ENCODE results near the gene SLC25A19.
A peak's percentile ranks its signal among the peaks of the same experiment; 100 is the strongest.
"Not testable (repeated sequence)": the region's sequence is repeated elsewhere in the genome, so short reads cannot be mapped to it uniquely, and the experiment has no call there.

SLC25A19 gene

DNA sequence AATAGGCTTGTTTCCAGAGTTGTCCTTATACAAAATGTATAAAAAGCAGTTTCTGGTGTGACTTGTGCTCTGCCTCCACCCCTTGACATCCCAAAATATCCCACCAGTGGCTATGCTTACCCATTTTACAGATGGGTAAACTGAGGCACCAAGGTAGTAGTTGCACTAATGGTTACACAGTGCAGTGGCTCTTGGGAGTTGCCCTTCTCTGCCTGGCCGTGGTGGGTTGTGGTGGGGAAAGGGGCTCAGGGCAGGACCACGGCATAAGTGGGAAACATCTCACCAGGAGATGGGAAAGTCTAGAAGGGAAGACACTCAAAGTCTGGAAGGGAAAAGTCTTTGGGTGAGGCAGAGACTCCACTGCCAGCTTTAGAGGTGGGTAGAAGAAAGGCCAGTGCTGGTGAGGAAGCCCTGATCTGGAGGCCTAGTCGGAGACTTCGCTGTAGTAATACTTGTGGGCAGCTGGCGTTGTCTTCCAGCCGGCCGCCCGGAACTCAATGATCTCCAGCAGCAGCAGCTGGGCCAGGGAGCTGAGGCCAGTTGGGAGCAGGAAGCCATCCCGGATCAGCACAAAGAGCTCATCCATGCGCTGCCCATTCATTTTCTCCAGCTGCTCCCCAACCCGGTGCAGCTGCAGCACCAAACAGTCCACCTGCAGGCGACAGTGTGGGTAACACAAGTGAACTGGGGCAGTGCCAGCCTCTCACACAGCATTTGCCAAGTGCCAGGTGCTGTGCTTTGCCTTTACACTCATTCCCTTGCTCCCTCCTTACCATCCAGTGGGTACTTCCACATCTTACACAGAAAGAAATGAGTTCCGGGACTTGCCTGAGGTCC, 22.7 kb downstream of the SLC25A19 start:
- no peak for FAIRE-seq

DNA sequence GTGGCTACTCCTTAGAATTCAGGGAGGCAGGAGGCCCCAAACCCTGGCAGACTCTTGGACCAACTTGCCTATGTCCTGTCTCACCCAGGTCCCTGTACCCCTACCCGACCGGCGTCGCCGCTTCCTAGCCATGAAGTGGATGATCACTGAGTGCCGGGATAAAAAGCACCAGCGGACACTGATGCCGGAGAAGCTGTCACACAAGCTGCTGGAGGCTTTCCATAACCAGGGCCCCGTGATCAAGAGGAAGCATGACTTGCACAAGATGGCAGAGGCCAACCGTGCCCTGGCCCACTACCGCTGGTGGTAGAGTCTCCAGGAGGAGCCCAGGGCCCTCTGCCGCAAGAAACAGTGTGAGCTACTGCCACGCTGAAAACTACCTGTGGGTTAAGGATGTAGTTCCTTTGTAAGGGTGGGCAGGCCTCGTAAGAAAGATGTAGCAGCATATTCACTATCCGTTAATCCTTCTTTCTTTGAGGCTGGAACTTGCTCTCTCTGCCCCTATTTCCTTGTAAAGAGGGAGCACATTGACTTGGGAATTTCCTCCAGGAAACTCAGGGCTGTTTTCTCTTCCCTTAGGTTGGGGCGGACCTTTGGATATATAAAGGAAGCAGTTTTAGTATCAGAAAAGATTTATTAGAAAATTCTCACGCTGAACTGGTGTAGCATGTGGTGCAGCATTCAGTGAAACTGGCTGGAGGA, 23.5 kb downstream of the SLC25A19 start:
- FAIRE-seq: no peak

DNA sequence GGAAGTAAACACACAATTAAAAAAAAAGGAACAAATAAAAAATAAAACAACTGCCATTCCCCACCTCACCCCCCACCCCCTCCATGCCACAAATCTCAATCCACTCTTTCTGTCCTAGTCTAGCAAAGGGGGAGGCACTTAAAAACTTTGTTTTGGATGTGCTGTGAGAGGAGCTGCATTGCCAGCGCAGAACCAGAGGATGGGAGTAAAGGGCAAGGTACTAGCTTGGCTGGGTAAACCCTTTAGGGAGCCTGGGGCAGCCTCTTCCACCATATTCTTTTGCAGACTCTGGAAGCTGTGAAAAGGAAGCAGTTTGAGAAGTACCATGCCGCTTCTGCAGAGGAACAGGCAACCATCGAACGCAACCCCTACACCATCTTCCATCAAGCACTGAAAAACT, 26.2 kb downstream of the SLC25A19 start:
- FAIRE-seq: no peak

DNA sequence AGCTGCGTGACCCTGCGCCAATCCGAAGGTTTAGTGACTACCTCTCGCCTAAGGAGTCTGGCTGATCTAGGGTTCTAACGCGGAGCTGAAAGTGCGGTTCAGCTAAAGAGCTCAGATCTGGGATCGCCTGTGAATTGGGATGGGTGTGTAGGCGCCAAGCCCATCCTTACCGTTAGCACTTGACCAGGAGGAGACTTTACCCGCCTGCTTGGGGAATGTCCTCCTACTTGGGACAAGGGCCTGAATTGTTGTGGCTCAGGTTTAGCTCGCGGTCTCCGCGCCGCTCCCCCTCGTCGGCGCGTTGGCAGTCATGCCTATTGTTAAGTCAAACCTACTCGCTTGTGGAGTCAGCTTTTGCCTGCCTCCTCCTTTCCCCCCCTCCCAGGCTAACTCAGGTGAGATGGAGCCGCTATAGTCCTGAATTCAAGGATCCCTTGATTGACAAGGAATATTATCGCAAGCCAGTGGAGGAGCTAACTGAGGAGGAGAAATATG, 27.1 kb downstream of the SLC25A19 start:
- FAIRE-seq: no peak

DNA sequence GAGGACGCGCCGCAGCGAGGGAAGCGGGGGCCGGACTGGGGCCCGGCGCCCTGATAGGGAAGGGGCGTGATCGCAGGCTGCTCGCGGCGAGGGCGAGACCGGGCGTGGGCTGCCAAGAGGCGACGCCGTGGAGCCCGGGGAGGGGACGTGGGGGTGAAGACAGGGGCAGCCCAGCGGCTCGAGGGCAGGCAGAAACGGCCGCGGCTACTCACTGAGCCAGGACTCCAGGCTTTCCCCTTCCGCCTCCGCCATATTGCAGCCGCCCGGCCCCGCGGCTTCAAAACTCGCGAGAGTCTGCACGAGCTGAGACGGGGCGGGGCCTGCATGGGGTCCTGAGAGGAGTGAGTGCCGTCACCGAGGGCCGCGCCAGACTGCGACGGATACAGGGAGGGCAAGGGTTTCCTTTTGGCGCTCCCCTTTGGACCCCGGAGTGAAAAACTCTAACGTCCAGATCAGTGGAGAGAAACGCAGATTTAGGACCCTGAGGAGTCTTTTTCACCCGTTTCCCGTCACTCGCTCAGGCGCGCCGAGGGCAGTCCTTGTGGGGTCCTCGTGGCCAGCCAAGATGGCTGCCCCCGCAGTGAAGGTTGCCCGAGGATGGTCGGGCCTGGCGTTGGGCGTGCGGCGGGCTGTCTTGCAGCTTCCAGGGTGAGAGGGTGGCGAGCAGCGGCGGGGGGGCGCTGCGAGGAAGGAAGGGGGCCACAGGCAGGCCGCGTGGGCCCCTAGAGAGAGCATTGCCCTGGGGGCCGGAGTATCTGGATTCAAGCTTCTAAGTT, 27.7 kb downstream of the SLC25A19 start, which contains the start of the genes GGA3 and MRPS7:
Gene GGA3, minus strand, starts transcription at position 271 of the 776 bp plus-strand sequence. Its CDS starts 19 bp downstream, at position 252.
Gene MRPS7, plus strand, starts transcription at position 544 of the 776 bp plus-strand sequence. Its CDS starts 22 bp downstream, at position 566.
- peak; percentile 31 for FAIRE-seq

DNA sequence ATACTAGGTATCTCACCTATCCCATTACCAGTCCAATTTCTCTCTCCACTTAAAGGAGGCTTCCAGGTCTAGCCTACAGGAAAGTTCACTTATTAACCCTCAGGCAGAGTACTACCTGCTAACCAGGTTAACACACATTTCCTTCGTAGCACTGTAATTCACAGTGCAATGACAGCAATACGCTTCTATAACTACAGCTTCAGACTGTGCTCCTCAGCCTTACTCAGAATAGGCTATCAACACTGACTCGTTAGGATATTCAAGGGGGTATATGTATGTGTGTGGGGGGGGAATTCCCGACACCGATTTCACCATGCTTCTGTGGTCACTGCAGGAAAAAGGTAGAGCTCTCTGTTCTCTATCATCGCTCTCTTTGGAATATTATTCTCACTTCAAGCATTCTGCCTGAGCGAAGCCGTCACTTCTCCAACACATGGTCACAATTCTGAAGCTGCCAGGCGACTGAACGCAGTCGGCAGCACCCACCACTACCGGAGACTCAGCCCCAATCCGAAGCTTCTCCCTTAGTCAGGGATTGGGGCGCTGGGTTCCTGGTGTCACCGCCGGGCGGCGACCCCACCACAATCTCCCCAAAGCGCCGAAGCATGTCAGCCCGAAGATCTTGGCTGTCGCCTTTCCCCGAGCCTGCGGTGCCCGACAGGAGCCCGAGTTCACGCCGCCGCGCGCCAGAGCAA, 28.4 kb downstream of the SLC25A19 start:
- FAIRE-seq: no peak

DNA sequence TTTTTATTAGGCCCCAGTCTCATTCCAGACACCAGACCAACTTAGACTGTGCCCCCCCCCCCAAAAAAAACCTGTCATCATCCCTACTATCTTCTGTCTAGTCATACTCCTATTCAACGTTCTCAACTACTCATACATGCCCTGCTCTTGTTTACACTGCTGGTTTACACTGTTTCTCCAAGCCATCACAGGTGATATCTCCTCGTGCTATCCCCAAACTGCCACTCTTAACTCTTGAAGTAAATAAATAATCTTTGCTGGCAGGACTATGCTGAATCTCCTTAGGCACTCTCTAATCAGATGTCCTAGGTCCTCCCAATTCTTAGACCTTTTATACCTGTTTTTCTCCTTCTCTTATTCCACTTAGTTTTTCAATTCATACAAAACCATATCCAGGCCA, 32.0 kb downstream of the SLC25A19 start:
- not testable (repeated sequence) for FAIRE-seq

DNA sequence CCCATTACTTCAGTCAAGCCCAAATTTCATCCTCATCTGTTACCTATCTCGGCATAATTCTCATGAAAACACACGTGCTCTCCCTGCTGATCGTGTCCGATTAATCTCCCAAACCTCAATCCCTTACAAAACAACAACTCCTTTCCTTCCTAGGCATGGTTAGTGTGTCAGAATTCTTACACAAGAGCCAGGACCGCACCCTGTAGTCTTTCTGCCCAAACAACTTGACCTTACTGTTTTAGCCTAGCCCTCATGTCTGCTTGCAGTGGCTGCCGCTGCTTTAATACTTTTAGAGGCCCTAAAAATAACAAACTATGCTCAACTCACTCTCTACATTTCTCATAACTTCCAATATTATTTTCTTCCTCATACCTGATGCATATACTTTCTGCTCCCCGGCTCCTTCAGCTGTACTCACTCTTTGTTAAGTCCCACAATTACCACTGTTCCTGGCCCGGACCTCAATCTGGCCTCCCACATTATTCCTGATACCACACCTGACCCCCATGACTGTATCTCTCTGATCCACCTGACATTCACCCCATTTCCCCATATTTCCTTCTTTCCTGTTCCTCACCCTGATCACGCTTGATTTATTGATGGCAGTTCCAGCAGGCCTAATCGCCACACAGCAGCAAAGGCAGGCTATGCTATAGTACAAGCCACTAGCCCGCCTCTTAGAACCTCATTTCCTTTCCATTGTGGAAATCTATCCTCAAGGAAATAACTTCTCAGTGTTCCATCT, 33.1 kb downstream of the SLC25A19 start:
- not testable (repeated sequence) for FAIRE-seq

DNA sequence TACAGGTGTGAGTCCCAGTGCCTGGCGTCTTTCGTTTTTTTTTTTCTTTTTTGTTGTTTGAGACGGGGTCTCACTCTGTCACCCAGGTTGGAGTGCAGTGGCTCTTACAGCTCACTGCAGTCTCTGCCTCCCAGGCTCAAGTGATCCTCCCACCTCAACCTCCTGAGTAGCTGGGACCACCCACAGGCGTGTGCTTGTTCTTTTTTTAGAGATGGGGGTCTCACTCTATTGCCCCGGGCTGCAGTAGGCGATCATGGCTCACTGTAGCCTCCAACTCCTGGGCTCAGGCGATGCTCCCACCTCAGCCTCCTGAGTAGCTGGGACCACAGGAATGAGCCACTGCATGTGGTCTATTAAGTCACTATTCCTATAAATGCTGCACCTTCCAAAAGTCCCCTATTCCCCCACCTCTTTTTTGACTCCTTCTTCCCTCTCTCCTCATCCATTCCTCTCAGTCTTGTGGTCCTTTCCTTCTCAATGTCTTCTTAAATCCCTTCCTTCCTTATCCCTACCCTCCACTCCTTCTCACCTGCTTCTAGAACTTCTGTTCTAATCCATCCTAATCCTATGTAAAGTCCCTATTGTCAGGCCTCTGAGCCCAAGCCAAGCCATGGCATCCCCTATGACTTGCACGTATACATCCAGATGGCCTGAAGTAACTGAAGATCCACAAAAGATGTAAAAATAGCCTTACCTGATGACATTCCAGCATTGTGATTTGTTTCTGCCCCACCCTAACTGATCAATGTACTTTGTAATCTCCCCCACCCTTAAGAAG, 37.0 kb downstream of the SLC25A19 start:
- FAIRE-seq: no peak

DNA sequence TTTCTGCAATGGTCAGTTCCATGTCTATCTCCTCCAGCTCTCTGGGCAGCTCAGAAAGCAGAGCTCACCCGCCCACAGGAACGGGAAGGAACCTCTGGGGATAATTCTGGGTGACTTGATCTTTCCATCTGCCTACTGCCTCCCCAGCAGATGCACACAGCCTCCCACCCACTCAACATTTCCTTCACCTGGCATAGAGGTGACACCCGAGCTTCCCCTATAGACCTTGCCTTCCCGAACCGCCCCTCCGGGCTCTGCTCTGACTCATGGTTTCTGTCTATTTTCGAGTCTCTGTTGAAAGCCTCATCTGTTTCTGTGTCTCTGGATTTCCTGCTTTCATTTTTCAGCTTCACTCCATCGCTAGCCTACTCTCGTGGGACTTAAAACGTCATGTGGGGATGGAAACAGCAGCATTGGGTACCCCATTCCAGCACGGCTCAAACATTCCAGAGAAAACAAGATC, 39.2 kb downstream of the SLC25A19 start:
- FAIRE-seq: no peak

DNA sequence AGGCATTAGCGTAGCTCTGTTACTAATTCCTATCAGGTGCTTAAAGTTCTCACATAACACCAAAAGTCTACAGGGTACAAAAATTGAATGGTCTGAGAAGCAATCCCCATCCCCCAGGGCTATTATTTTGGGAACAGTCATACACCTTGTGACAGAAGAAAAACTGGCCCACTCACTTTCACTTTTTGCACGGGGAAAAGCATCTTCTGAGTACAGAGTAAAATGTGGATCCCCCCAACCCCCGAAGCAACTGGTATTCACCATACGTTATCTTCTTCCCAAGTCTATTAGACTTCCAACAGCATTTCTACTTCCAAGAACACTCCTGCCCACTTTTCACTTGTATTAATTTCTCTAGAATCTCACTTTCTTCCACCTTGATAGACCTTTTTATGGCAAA, 39.7 kb downstream of the SLC25A19 start:
- no peak for FAIRE-seq

DNA sequence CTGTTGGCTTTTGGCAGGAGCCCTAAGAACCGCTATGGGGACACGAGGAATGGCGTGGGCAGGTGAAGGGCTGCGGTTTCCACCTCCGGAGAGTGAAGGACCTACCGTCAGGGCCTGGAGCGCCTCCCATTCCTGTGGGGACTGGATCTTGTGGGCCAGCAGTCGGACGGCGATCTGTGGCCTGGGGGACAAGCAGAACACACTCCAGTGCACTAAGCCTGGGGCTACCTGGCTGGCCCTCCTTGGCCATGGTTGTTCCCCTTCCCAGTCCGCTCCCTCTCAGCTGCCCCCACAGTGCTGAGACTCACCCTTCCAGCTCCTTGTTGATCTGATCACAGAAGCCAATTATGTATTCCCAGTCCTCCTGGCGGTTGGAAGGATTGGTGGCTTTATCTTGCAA, 42.8 kb downstream of the SLC25A19 start:
- no peak for FAIRE-seq

DNA sequence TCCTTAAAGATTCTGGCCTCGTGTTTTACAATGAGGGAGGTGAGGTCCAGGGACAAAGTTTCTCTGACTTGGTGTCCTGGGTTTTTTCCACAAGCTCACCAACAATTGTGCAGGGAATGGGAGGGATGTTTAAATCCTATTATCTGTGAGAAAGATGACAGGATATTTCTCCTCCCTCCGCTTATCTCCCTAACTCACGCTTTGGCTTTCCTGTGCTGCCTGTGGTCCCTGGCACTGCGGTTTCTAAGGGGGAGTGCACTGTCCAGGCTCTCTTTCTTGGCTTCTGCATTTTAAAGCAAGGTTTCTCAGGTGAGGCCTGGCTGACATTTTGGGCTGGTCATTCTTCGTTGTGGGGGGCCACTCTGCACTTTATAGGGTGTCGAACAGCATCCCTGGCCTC, 44.2 kb downstream of the SLC25A19 start:
- FAIRE-seq: no peak

DNA sequence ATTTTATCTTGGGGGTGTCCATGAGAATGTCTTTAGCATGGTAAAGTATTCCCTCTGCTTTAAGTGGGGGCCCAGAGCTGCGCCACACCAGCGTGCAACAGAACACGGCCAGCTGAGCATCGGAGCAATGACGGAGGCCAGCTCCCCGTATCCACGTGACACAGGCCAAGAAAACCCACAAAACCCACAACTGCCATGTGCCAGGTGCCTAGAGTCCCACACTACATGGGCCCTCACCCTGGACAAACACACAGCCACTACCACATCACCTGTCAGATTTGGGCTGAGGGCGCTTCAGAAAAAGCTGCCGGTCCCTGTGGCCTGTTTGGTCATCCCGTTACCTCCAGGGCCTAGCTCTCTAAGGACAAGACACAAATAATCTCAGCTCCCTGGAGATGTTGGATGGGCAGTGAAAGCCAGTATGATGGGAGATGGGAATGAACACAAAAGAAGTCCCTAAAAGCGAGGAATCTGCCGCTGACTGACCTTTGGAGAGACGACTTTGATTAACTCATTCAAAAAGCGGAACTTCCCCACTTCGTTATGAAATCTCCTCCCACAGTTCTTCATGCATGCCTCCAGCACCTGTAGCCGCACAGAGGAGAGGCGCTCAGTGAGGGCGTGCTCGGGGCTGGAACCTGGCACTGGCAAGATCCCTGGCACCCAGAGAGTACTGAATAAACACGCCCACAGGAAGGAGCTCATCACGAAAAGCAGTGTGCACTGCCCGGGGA, 44.9 kb downstream of the SLC25A19 start:
- FAIRE-seq: no peak

DNA sequence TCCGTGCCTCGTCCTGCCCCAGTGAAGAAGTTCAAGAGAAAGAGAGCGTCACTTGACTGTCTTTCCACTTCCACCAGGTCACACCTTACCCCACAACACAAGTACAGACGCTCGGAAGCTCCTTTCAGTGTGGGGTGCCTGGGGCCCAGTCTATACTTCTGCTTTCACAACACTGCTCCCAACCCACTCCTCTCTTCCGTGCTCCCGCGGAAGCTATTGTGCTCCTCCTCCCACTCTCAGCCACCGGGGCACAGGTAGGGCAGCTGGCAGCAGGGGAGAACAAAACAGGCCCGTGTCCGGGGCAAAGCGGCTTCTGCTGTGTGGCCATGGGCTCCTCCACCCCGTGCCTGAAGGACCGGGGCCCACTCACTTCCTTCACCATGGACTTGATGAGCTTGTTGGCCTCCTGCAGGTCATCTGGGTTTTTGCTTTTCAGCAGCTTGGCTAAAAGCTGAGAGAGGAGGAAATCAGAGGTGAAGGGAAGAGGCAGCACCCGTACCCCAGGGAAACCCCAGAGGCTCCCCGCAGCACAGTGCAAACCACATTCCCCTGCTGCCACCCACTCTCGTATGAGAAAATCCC, 46.7 kb downstream of the SLC25A19 start:
- no peak for FAIRE-seq

DNA sequence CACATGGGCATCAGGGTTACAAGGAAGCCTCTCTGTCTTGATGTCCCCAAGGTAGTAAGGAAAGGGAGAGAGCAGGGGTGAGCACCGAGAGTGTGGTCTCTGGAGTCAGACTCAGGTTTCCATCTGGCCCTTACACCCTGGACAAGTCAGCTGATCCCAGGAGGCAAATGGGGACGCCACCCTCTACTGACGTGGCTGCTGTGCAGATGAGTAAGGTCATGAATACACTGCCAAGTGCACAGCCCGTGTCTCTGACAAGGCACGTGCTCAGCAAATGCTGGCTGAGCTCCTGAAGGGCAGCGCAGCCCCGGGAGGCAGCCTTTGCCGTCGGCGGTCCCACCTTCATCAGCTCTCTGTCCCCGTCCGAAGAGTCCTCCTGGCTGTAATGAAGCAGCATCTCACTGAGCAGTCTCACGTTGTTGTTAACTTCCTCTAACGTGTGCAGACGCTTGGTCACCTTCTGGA, 47.2 kb downstream of the SLC25A19 start:
- no peak for FAIRE-seq

DNA sequence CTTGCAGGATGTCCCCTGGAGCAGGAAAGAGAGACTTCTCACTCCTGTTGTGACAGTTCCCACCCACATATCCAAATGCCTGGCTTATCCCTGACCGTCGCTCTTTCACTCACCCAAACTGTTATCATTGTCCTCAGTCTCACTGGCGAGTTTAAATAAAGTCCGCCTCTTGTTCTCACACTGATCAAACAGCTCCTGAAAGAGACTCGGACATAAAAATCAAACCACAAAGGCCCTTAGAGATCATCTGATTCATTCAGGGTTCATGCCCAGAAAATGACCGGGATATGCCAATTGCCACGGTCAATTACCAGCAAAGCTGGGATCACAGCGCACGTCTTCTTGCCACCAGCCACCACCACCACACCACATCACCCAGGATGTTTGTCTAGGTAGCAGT, 47.7 kb downstream of the SLC25A19 start:
- FAIRE-seq: no peak

DNA sequence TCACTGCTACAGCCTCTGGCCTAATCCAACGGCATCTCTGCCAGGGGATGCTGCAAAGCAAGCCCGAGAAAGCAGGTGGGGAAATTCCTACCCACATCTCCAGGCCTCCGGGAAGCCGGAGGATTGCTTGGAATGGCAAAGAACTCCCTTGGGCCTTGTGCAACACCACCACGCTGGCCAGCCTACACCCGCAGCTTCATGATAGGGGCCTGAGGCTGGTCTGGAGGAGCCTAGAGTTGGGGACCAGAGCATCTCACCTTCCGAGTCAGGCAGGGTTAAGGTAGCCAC, 48.1 kb downstream of the SLC25A19 start:
- FAIRE-seq: no peak

DNA sequence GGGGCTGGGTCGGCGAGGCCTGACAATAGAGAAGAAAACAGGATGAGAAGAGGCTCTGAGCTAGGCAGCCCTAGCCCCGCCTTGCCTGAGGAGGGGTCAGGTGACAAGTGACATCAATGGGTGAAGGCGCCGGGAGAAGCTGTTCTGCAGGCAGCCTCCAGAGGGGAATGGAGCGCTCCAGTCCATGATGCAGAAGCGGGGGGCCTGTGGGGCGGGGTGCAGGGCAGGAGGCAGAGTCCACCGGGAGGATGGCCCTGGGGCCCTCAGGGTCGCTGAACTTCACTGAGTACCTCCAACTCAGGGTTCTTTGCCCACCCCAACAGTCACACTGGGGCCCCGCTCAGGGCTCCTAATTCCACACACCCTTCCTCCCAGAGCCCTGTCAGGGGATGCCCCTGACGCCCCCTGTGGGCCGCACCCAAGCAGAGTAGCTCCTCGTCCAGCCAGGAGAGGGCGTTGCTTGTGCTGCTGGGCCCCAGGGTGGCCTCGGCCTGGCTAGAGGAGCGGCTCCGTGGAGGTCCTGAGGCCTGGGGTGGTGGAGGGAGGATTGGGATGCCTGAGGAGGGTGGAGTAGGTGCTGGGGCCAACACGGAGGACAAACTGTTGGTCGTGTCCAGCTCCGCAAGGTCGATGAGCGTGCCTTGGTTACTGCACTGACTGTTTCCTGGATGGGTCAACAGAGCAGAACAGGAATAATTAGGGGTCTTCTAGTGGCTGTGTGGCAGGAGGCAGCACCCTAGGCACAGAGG, 48.7 kb downstream of the SLC25A19 start:
- no peak for FAIRE-seq

Measured in G401.6 (cell line).